NK-92 (cell line): ENCODE data around the gene TNNC2.
A peak's percentile ranks its signal among the peaks of the same experiment; 100 is the strongest.
"Not testable (repeated sequence)": the region's sequence is repeated elsewhere in the genome, so short reads cannot be mapped to it uniquely, and the experiment has no call there.

ENCODE experiments used
- DNase-seq: peaks from one replicate; lab custom pipeline; 2025; ENCODE audit not compliant: unreplicated experiment; lab: John Stamatoyannopoulos, UW

The TNNC2 gene

GRCh38 chr20:45822857-45823256, 4.3 kb downstream of the TNNC2 start:
- DNase-seq, result no peak

- no peak for DNase-seq
Measured at GRCh38 chr20:45821947-45822346, 5.2 kb downstream of the TNNC2 start.

GRCh38 chr20:45819466-45819865, 7.6 kb downstream of the TNNC2 start:
- no peak for DNase-seq

DNA sequence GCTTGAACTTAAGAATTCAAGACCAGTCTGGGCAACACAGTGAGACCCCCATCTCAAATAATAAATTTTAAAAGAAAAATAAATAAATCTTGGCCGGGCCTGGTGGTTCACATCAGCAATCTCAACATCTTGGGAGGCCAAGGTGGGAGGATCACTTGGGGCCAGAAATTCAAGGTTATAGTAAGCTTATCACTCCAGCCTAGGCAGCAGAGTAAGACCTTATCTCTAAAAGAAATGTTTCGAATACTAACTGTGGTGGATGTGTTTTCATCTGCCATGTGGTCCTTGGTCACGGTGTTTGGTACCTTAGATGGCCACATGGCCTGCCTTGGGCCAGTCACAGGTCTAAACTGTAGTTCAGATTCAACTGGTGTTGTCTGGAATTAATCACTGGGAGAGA, 8.9 kb downstream of the TNNC2 start:
- no peak for DNase-seq

DNA sequence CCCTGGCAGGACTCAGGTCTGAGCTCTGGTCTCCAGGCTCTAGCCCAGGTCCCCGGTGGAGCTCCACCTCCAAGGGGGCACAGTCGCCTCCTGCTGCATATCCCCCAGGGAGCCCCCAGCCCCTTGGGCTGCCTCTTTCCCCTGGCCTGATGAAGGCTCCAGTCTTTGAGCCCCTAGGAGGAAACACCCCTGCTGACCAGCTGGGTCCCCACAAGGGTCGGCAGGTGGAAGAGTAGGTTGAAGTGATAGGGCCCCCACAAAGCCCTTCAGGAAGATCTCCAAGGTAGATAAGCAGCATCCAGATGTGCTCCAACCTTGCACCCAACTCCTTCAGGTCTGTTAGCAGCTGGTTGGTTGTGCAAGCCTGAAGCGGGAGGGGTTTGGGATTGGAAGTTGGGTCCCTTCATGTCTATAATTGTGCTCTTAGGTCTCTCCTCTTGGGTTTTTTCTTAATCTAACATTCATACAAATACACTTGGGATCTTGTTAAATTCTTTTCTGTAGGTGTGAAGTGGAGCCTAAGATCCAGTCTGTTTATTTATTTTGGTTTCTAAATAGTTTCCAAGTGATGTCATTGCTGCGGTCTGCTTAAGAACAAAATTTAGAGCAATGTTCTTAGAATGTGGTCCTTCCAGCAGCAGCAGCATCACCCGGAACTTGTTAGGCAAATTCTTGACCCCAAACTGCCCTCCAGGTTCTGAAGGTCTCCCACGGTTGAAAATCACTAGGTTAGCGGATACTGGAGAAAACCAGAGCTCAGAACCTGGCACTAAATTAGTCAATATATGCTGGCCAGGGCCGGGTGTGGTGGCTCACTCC, 9.5 kb downstream of the TNNC2 start:
- no peak for DNase-seq

DNA sequence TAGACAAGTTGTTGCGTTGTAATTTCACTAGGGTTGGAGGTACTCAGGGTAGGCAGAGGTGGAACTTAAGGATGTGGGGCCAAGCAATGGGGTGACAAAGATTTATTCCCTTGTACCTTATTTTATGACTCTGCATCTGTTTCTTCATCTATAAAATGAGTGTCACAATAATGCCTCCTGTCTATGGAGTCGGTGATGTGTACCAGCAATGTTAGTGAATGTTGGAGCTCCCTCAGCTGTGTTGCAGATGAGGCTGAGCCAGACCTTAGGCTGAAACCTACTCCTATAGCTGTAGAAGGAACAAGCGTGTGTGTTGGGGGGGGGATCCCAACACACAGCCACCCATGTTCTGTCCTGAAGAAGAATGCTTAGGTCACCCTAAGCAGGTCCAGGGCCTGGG, 10.2 kb downstream of the TNNC2 start:
- no peak for DNase-seq

DNA sequence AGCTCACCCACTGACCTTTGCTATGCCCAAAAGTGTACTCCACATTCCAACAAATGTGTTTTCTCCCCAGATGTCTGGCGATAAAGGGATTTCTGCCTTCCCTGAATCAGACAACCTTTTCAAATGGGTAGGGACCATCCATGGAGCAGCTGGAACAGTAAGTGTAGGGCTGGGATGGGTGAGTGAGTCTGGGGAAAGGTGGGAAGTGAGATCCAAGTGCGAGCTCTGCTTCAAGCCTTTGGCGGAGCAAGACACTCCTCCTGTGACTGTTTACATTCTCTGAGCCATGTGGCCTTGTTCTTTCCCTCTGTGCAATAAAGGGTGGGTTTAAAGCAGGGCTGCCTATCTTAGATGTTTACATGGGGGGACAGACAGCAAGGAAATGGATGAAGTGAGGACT, 12.8 kb downstream of the TNNC2 start:
- DNase-seq, result no peak

DNA sequence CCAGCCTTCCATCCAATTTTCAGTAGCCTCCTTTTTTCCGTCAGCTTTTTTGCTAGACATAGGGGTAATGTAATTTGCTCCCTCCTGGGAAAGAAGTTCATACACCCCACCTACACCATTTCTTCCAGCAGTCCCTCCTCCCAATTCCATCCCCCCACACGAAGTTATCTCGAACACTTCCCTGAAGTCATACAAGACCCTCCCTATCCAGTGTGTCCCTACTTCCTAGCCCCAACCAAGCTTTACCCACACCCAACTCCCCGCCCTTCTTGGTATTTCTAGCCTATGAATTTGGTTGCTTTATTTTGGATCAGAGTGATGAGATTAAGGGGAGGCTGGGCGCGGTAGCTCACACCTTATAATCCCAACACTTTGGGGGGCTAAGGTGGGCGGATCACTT, 13.6 kb downstream of the TNNC2 start:
- no peak for DNase-seq

GRCh38 chr20:45813006-45813340, 14.1 kb downstream of the TNNC2 start:
- no peak for DNase-seq

DNA sequence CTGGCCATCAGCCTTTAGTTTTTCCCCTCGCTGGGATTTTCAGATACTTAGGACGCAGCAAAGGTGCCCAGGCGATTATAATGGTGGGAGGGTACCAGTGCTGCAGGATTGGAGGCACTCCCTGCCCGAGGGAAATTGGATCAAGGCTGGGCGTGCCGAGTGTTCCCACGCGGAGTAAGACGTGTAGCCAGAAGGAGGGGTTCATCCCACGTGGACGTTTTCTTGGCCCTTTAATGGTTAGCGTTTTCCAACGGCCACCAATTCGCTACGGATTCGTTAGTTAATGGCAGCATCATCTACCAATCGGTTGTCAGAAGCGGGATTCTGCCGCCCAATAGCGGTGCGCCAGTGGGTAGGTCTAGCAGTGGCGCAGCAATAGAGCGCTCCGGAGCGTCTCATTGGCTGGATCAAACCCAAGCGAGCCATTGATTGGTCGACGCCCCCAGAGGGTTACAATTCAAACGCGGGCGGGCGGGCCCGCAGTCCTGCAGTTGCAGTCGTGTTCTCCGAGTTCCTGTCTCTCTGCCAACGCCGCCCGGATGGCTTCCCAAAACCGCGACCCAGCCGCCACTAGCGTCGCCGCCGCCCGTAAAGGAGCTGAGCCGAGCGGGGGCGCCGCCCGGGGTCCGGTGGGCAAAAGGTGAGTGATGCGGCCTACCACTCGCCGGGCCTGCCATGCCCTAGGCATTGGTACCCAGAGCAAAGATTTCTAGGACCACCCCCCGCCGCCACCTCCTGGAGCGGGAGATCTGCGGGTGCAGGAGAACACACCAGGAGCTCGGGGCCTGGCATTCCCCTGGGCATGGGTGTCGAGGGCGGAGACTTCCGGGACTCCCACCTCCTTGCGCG, 14.7 kb downstream of the TNNC2 start, which contains the start of gene UBE2C:
Gene UBE2C (plus strand): TSS at position 488 of the 849 bp plus-strand sequence. CDS start 52 bp downstream, at position 540.
- DNase-seq, result peak; percentile 78

GRCh38 chr20:45810191-45810970, 16.7 kb downstream of the TNNC2 start:
- DNase-seq, result no peak

DNA sequence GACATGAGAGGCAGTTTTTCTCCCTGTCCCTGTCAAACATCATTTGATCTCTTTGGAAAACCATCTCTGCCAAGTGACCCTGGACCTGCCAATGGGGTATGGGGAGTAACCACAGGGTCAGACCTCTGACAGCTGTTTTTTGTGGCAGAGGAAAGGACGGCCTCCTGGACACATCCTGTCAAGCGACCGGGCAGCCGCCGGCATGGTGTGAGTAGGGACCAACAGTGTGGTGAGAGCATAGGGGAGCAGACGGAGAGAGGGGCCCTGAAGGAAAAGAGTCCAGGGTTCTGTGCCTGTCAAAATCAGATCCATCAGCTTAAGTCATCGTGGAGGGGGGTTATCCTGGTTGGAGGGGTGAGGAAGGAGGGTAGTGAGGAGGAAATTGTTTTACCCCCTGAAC, 25.3 kb downstream of the TNNC2 start:
- no peak for DNase-seq

DNA sequence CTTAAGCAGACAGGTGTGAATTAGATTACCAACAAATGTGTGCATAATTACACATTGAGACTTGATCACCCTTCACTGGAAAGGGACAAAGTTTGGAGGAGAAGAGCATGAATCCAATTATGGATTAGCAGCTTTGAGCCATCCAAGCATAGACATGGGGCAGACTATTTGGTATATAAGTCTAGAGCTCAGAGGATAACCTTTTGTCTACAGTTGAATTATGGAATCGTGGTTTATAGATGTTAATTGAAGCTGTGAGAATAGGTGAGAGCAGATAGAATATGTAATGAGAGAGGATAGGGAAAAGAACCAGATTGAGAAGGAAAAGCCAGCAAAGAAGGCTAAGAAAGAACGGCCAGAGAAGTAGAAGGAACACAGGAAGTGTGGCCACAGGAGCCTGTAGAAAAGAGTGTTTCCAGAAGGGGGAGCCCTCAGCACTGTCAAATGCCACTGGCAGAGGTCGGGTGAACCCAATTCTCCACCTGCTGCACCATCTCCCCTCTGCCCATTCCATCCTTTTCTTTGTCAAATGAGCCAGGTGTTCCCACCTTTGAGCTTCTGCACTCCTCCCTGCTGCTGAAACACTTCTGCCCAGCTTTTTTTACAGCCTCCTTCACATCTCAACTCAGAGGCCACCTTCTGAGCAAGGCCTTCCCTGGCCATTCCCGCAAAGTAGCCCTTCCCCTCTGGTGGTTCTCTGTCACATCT, 28.0 kb downstream of the TNNC2 start:
- no peak for DNase-seq

DNA sequence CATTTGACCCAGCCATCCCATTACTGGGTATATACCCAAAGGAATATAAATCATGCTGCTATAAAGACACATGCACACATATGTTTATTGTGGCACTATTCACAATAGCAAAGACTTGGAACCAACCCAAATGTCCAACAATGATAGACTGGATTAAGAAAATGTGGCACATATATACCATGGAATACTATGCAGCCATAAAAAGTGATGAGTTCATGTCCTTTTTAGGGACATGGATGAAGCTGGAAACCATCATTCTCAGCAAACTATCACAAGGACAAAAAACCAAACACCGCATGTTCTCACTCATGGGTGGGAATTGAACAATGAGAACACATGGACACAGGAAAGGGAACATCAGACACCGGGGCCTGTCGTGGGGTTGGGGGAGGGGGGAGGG, 29.2 kb downstream of the TNNC2 start:
- DNase-seq, result not testable (repeated sequence)

DNA sequence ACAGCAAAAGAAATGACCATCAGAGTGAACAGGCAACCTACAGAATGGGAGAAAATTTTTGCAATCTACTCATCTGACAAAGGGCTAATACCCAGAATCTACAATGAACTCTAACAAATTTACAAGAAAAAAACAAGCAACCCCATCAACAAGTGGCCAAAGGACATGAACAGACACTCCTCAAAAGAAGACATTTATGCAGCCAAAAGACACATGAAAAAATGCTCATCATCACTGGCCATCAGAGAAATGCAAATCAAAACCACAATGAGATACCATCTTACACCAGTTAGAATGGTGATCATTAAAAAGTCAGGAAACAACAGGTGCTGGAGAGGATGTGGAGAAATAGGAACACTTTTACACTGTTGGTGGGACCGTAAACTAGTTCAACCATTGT, 29.6 kb downstream of the TNNC2 start:
- not testable (repeated sequence) for DNase-seq

GRCh38 chr20:45796337-45797065, 30.6 kb downstream of the TNNC2 start:
- DNase-seq, result no peak

DNA sequence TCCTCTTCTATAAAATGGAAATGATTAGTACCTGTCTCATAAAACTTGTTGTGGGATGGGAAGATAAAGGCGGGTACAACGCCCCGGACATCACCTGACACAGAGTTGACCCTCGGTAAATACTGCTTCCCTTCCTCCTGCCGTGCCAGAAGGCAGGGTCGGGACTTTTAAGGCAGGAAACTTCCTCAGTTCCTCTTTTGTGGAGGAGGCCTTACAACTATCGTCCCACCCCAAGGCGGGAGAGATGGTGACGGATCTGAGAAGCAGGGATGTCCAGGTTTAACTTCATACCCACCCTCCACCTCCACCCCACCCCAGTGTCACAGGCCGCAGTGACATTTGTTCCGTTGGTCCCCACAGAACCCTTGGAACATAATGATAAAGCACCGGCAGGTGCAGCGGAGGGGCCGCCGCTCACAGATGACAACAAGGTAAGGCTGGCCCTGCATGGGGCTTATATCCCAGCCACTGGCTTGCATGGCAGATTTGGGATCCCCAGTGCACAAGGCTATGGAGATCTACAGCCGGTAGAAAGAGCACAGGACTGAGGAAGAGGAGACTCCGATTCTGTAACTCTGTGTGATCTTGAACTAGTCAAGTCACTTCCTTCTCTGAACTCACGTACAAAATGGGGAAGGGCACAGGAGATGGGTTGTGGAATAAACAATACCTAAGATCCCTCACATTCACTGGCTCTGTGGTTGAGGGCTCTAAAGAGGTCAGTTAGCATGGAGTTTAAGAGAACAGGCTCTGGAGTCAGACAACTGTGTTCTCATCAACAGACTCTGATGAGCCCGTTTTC, 34.6 kb downstream of the TNNC2 start:
- DNase-seq, result no peak

DNA sequence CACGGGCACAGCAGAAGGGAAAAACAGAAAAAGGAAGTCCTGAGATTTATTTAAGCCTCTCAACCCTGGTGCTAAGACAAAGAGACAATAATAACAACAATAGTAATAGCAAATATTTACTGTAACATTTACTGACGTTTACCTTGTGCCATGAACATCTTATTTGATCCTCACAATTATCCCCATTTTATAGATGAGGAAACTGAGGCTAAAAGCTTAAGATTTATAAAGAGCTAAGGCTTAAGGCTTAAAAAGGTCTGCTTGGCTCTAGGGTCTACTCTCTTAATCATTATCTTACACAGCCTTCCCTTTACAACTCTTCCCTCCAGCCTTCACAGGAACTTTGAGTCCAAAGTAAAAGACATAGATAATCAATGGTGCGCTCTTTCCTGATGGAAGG, 38.8 kb downstream of the TNNC2 start:
- DNase-seq, result no peak

DNA sequence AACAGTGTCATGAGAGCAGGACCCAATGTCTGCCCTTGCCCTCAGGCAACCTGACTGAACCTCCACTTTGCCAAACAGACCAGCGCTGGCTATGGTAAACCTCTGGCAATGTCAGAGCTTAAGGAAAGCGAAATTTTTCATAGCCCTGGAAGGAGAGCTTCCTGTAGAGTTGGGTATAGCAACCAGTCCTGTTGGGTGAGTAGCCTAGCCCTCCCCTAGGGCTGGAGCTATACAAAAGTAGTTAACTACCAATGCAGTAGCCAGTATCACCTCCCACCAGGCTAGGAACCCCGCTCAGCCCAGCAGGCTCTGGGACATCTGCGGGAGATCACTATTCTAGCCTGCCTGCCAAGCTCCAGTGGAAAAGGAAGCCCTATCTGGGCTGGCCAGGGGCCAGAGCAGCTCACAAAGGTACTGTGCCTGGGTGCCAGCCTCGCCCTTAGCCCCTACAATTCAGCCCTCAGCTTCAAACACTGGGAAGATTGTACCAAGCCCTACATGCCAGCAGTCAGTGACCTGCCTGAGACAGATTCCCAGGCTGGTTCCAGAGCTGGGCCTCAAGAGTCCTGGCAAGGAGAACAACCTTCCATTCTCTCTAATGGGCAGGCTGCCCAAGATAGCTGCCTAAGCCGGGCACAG, 43.3 kb downstream of the TNNC2 start:
- DNase-seq, result no peak
